ENCODE measurements around the gene CTSK. TPM values are rescaled to one million over a fixed set of nuclear protein-coding genes. Genes with fewer than 3 reads are reported as not detected.

Gene CTSK
- total RNA-seq: 55.6 and 58.8 TPM in 2 replicates

DNA sequence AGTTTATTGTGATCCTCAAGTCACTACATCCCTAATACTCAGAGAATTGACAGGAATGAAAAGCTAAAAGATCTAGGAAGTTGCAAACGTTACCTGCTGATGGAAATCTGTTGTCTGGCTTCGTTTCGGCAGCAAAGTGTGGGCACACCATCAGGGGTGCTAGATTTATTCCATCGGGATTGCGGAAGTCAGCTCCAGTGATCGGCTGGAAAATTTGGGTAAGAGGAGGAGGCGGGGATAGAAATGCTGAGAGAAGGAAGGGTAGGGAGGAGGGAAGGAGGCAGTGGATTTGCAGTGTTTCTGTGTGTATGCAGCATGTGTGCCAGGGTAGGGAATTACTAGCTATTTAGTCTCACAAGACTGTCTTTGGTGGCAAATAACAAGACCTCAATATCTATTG, at the start of gene CTSK:
TSS of gene CTSK (minus strand) at position 140 of the 400 bp plus-strand sequence. CDS start 1,455 bp downstream, outside the sequence.

DNA sequence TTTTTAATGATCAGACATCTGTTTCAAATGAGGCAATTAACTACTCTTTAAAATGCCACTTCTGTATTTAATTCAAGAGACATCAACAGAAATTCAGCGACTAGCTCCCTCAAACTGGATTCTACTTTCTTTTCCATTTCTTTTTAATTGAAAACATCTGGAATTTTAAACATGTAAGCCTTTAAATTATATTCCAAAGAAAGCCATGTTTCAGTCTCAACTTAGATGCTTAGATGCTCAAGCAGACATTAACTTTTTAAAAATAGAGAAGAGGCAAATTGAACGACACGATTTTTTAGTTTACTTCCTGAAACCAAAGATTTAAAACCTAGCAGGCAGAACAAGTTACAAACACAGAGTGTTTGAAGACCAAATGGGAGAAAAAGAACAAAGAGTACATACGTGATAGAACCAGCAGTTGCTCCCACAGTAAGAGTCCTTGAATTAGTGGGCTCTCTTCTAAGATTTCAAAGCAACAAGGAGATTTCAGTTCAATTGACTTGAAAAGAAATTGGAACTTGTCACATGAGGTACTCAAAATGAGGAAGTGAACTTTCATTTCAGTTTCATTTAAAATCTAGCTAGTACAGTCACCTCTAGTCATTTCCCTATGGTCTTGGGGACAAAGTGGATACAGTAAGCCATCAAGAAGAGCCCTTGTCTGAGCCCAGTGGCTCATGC, 42.6 kb downstream of the CTSK start, which contains the start of gene CTSS:
TSS of gene CTSS (minus strand) at position 483 of the 681 bp plus-strand sequence. CDS start 1,015 bp downstream, outside the sequence.

Other genes starting within 250 kb of the CTSK start
- 208 and 219 TPM in 2 replicates for gene MCL1, start 228.7 kb downstream of the CTSK start, total RNA-seq
- 54.9 and 62.0 TPM in 2 replicates for gene ENSA, start 178.6 kb downstream of the CTSK start, total RNA-seq
- gene GOLPH3L, start 111.1 kb downstream of the CTSK start, total RNA-seq: 9.9 and 14.2 TPM in 2 replicates
- gene HORMAD1, start 87.4 kb downstream of the CTSK start, total RNA-seq: not detected in 2 replicates
- gene CTSS, start 42.5 kb downstream of the CTSK start, total RNA-seq: 3.2 and 5.9 TPM in 2 replicates
- gene ARNT, start 68.3 kb upstream of the CTSK start, total RNA-seq: 41.1 and 45.4 TPM in 2 replicates
- not detected in 2 replicates for gene CTXND2, start 78.9 kb upstream of the CTSK start, total RNA-seq
- gene SETDB1, start 118.1 kb upstream of the CTSK start, total RNA-seq: 27.1 and 32.0 TPM in 2 replicates
- gene CERS2, start 166.6 kb upstream of the CTSK start, total RNA-seq: 174 and 190 TPM in 2 replicates
- 0.20 TPM in 1 of 2 replicates, not detected in the other for gene ANXA9, start 174.0 kb upstream of the CTSK start, total RNA-seq
- 10.8 and 21.2 TPM in 2 replicates for gene MINDY1, start 198.6 kb upstream of the CTSK start, total RNA-seq
- gene PRUNE1, start 200.2 kb upstream of the CTSK start, total RNA-seq: 8.3 and 9.1 TPM in 2 replicates
- gene BNIPL, start 228.3 kb upstream of the CTSK start, total RNA-seq: 0.26 TPM in 2 replicates
- gene C1orf56, start 239.5 kb upstream of the CTSK start, total RNA-seq: 2.5 and 2.7 TPM in 2 replicates

All from smooth muscle cell of the pulmonary artery (primary cell).